CD1c-positive myeloid dendritic cell (primary cell): ENCODE results near the gene SEC14L5.
A peak's percentile ranks its signal among the peaks of the same experiment; 100 is the strongest.

Source experiments
- DNase-seq: peaks from one replicate; pipeline ENCODE4 v3.0.0-alpha.2; 2016; ENCODE audit errors: extremely low spot score

SEC14L5 gene

GRCh38 chr16:4957720-4958509 lies at the start of gene SEC14L5:
SEC14L5 (plus strand) TSS chr16:4958330; CDS start chr16:4959324, 994 bp downstream.
- DNase-seq, result peak; percentile 97

- DNase-seq, result no peak
These were observed 49.2 kb upstream of the SEC14L5 start for GRCh38 chr16:4908854-4909401.

- DNase-seq, result no peak
These were observed 48.3 kb upstream of the SEC14L5 start for GRCh38 chr16:4909825-4910224.

GRCh38 chr16:4910828-4911227 lies 47.3 kb upstream of the SEC14L5 start:
- DNase-seq, result no peak

GRCh38 chr16:4911970-4912386 lies 46.2 kb upstream of the SEC14L5 start:
- DNase-seq, result no peak

GRCh38 chr16:4913130-4913773 lies 44.9 kb upstream of the SEC14L5 start:
- DNase-seq, result no peak

GRCh38 chr16:4913774-4914525 lies 44.2 kb upstream of the SEC14L5 start:
- no peak for DNase-seq

GRCh38 chr16:4914528-4915225 lies 43.5 kb upstream of the SEC14L5 start:
- no peak for DNase-seq

GRCh38 chr16:4915226-4915761 lies 42.8 kb upstream of the SEC14L5 start:
- DNase-seq, result no peak

GRCh38 chr16:4917117-4917516 lies 41.0 kb upstream of the SEC14L5 start:
- DNase-seq, result no peak

- DNase-seq, result no peak
These were observed 39.3 kb upstream of the SEC14L5 start for GRCh38 chr16:4918781-4919251.

- DNase-seq, result no peak
These were observed 37.3 kb upstream of the SEC14L5 start for GRCh38 chr16:4920826-4921225.

- no peak for DNase-seq
These were observed 35.3 kb upstream of the SEC14L5 start for GRCh38 chr16:4922721-4923342.

- DNase-seq, result no peak
These were observed 34.3 kb upstream of the SEC14L5 start for GRCh38 chr16:4923853-4924252.

- no peak for DNase-seq
These were observed 33.4 kb upstream of the SEC14L5 start for GRCh38 chr16:4924593-4925292.

GRCh38 chr16:4925293-4925607 lies 32.9 kb upstream of the SEC14L5 start:
- no peak for DNase-seq

GRCh38 chr16:4925791-4926190 lies 32.3 kb upstream of the SEC14L5 start:
- no peak for DNase-seq

- DNase-seq, result no peak
These were observed 31.2 kb upstream of the SEC14L5 start for GRCh38 chr16:4926928-4927327.

GRCh38 chr16:4927661-4928060 lies 30.5 kb upstream of the SEC14L5 start:
- no peak for DNase-seq

- no peak for DNase-seq
These were observed 29.9 kb upstream of the SEC14L5 start for GRCh38 chr16:4928227-4928626.
